Breast epithelium (tissue), 4 donors: ENCODE measurements around the gene ACAA1. TPM values are rescaled to one million over a fixed set of nuclear protein-coding genes. Genes with fewer than 3 reads are reported as not detected.

ENCODE experiments used
- DNase-seq, 2 donors: peaks; one replicate each; pipeline ENCODE4 v3.0.0-alpha.2; 2019; ENCODE audit warnings: low spot score in 2 of 2
- H3K27ac ChIP-seq, 2 donors: fragments of 200-600 bp; sonication (generic) in 1 of 2; one replicate each; pipeline ENCODE4 v1.5.1; 2016 to 2019; ENCODE audit warnings: mild to moderate bottlenecking in 1 of 2
- H3K27me3 ChIP-seq, 2 donors: fragments of 200-600 bp; sonication (generic) in 1 of 2; one replicate each; pipeline versions ENCODE4 v1.5.1 to v1.6.0; 2017 to 2019; ENCODE audit warnings: control low read depth in 1 of 2, mild to moderate bottlenecking in 1 of 2
- H3K36me3 ChIP-seq: fragments of 200-600 bp; one replicate; pipeline ENCODE4 v1.5.1; 2019
- H3K4me1 ChIP-seq, 2 donors: fragments of 200-600 bp; sonication (generic); one replicate each; pipeline ENCODE4 v1.5.1; 2016 to 2019; ENCODE audit warnings: control low read depth in 1 of 2
- H3K4me3 ChIP-seq, 3 donors: fragments of 200-600 bp; sonication (generic); 1 replicate in 2 of 3; 2 replicates in 1 of 3; pipeline ENCODE4 v1.5.1; 2016 to 2019; ENCODE audit warnings: mild to moderate bottlenecking in 3 of 3, moderate library complexity in 2 of 3
- H3K9me3 ChIP-seq, 2 donors: fragments of 200-600 bp; sonication (generic) in 1 of 2; one replicate each; pipeline ENCODE4 v1.5.1; 2016 to 2019; ENCODE audit warnings: control low read depth in 1 of 2
- CTCF ChIP-seq, 3 donors: fragments of 450-650 bp; IDR thresholded peaks; one replicate each; pipeline ENCODE4 v1.5.1; 2016 to 2017; ENCODE audit warnings: antibody characterized with exemption in 3 of 3, mild to moderate bottlenecking in 3 of 3, moderate library complexity in 3 of 3
- POLR2A ChIP-seq: fragments of 450-650 bp; IDR thresholded peaks from one replicate; pipeline ENCODE4 v1.6.1; 2016; ENCODE audit warnings: antibody characterized with exemption, mild to moderate bottlenecking, moderate library complexity
- POLR2AphosphoS5 ChIP-seq, 3 donors: sonication (generic); formaldehyde crosslinking; IDR thresholded peaks; one replicate each; pipeline ENCODE4 v1.6.1; 2017; ENCODE audit warnings: antibody characterized with exemption in 3 of 3
- intact Hi-C: fragments of 100-400 bp; cut with DNase I; formaldehyde crosslinking; loops from one replicate; pipeline ENCODE4 v1.15.1; 2023; ENCODE audit warnings: low total_unique reads
- total RNA-seq, 3 donors: library from RNA; depleted of rRNA; stranded (reverse); fragments of >200 nt; gene quantifications; one replicate each; pipeline ENCODE4 v1.1.0, GENCODE V29; 2016

The ACAA1 gene
- total RNA-seq, 3 donors from 2014 or later: 69.2 to 87.5 (median 83.9) TPM

- Histone ChIP-seq H3K36me3 (no peaks in the 10 kb centered on the region), H3K4me1 (no peaks in the 10 kb centered on the region), H3K27ac (no peak overlapping the region), H3K9me3 (no peaks in the 10 kb centered on the region), H3K4me3 (no peak overlapping the region), H3K27me3 (no peaks in the 10 kb centered on the region)
- TF ChIP-seq POLR2A (no peak), CTCF (IDR thresholded peaks at IDR 0.05) (peak; percentile 59 to 73 (median 65))
- DNase-seq: peak; percentile 30 to 72
- intact Hi-C loops: no loop called here
Observed at GRCh38 chr3:38117748-38118420, 19.0 kb downstream of the ACAA1 start.

DNA sequence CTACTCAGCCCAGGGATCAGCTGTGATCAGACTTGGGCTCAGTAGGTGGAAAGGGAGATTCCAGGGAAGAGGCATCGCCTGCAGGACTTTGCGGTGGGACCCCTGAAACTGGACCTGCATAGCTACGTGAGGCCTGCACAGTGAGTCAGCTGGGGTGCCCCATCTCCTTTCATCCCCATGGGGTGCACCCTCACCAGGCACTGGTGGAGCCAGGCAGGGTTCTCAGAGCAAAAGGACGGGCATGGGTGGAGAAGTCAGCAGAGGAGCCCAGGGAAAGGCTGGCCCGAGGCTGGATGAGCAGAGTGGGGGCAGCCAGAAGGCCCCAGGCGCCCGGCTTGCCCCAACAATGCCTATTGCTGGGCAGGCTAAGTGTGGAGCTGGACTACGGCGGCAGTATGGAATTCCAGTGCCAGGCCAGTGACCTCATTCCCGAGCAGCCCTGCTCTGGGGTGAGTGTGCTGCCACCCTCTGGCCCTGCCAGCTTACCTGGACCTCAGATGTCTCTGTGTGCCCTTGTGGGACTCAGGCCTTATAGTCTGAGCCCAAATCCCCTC lies 19.7 kb downstream of the ACAA1 start:
- no peaks in the 10 kb centered on the region for H3K9me3 ChIP-seq
- H3K36me3 ChIP-seq: no peaks in the 10 kb centered on the region
- H3K4me3 ChIP-seq: no peak overlapping the region
- H3K27ac ChIP-seq: no peak overlapping the region
- H3K27me3 ChIP-seq: no peaks in the 10 kb centered on the region
- intact Hi-C loops: no loop called here
- no peak for TF ChIP-seq POLR2AphosphoS5 (IDR thresholded peaks at IDR 0.05)
- no peak for TF ChIP-seq POLR2A
- TF ChIP-seq CTCF (IDR thresholded peaks at IDR 0.05): no peak
- no peaks in the 10 kb centered on the region for H3K4me1 ChIP-seq
- peak; percentile 34 to 64 for DNase-seq

DNA sequence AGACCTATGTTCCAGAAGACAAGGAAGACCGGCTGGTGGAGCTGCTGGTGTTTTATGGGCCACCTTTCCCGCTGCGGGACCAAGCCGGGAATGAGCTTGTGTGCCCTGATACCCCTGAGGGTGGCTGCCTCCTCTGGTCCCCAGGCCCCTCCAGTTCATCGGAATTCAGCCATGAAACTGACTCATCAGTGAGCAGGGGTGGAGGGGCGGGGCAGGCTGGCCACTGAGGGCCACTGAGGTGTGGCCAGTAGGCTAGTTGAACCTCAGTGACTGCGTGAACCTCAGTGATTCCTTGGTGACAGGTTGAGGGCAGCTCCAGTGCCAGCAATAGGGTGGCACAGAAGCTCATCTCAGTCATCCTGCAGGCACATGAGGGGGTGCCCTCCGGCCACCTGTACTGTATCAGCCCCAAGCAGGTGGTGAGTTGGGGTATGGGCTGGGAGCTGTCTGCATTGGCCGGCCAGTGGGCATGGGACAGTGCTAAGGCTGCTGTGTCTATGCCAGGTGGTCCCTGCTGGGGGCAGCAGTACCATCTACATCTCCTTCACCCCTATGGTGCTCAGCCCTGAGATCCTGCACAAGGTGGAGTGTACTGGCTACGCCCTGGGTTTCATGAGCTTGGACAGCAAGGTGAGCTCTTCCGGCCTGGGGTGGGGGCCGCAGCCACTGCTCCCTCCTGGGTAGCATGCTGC lies 20.3 kb downstream of the ACAA1 start:
- no peaks in the 10 kb centered on the region for H3K4me1 ChIP-seq
- H3K4me3 ChIP-seq: no peak overlapping the region
- no peak overlapping the region for H3K27ac ChIP-seq
- H3K36me3 ChIP-seq: no peaks in the 10 kb centered on the region
- H3K9me3 ChIP-seq: no peaks in the 10 kb centered on the region
- TF ChIP-seq CTCF (IDR thresholded peaks at IDR 0.05): no peak
- no peak for TF ChIP-seq POLR2A
- no peak for TF ChIP-seq POLR2AphosphoS5 (IDR thresholded peaks at IDR 0.05)
- no peaks in the 10 kb centered on the region for H3K27me3 ChIP-seq
- intact Hi-C loops: no loop called here
- peak in 1 of 2 donors; percentile 49 for DNase-seq

DNA sequence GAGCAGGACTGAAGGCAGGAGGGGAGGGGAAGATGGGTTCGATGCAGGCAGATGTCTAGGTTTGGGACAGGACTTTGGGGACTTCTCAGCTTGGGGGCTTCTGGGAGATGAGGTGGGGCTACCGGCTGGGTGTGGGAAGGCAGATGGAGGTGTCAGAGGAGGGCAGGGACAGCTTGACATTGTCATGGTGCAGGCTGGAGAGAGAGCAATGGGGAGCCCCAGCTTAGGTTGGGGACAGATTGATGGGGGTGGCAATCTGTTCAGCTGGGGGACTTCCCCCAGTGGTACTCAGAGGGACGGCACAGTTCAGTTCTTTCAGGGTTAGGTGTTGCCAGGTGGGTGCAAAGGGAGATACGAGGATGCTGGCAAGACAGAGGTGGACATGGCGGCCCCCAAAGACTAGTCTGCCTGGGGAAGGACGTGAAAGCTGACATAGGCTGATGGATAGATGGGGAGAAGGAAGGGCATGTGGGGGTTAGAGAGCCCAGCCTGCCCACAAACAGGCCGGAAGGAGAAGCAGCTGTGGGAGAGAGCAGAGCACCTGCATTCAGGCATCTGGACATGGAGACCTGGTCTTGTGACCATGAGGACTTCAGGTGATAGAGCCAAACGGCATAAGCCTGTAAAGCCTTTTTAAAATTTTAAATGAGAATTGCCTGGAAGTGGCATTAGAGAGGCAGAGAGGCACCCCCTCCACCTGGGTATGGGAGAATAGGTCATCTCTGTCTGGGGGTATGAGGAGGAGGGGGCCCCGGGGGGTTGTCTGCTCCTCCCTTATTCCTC lies 21.1 kb downstream of the ACAA1 start:
- Histone ChIP-seq H3K27ac (no peak overlapping the region), H3K27me3 (no peaks in the 10 kb centered on the region), H3K36me3 (no peaks in the 10 kb centered on the region), H3K4me1 (no peaks in the 10 kb centered on the region), H3K4me3 (no peak overlapping the region), H3K9me3 (no peaks in the 10 kb centered on the region)
- peak in 1 of 2 donors; percentile 31 for DNase-seq
- no peak for TF ChIP-seq CTCF (IDR thresholded peaks at IDR 0.05)
- TF ChIP-seq POLR2AphosphoS5 (IDR thresholded peaks at IDR 0.05): no peak
- TF ChIP-seq POLR2A: no peak
- intact Hi-C loops: no loop called here
